Astrocyte of the cerebellum (primary cell): ENCODE results near the gene TRDMT1.

Experiments used
- DNase-seq: peaks from one replicate; pipeline ENCODE4 v3.0.0-alpha.2; 2011; ENCODE audit warnings: low read depth
- H3K4me3 ChIP-seq: 2 replicates; pipeline ENCODE4 v1.5.1; 2011; ENCODE audit warnings: mild to moderate bottlenecking, low read depth, low read length, moderate library complexity
- CTCF ChIP-seq: IDR thresholded peaks from 2 replicates; pipeline ENCODE4 v1.5.1; 2012; ENCODE audit warnings: low read length, low read depth, moderate library complexity, mild to moderate bottlenecking; ENCODE audit errors: missing control alignments
- in situ Hi-C: cut with HindIII; loops from 2 replicates; pipeline ENCODE4 v1.10.0; 2017; ENCODE audit warnings: low sequenced_read_pairs

TRDMT1 gene

DNA sequence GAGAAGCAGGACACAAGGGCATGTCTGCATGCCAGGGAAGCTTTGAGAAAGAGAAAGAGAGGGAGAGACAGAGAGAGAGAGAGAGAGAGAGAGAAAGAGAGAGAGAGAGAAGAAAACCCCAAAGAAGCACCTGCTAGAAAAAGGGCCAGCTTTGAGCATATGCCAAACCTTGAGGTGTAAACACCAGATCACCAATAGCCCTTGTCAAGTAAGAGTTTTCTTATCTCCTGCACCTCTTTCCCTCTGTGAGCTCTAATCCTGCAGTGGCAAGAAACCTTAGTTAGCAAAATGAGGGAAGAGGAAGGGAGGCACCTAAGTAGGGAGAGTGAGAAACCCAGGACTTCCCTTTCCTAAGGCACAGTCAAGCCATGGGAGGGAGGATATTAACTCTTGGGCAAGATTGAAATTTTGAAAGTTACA, 11.3 kb upstream of the TRDMT1 start:
- in situ Hi-C loops, result loop anchor here (25.0 kb wide), 1 partner anchor 201 kb away; no protein-coding TSS in a partner anchor
- TF ChIP-seq CTCF, result no peak
- H3K4me3 ChIP-seq, result no peak overlapping the region
- no peak for DNase-seq

- no peak for DNase-seq
- in situ Hi-C loops, result loop anchor here (25.0 kb wide), 1 partner anchor 198 kb away; no protein-coding TSS in a partner anchor
- no peak for TF ChIP-seq CTCF
- H3K4me3 ChIP-seq, result no peak overlapping the region
Measured at GRCh38 chr10:17210361-17210760, 8.9 kb upstream of the TRDMT1 start.

DNA sequence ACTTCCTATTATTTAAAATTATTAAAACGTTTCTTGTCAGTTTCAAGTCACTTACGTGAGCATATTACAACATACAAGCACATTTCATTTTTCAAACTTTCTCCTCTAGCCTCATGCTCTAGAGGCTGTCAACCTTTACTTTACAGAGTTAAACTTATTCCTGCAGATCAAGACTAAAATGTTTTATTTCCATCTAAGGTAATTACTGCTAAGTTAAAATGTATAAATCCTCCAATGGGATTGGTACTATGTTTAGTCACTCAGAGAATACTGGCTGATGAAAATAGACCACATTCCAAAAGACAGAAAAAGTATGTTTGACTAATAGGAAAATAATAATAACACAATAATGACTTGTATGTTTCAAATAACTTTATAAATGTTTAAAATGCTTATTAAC, 8.4 kb upstream of the TRDMT1 start:
- in situ Hi-C loops, result loop anchor here (25.0 kb wide), 1 partner anchor 198 kb away; no protein-coding TSS in a partner anchor
- no peak for DNase-seq
- no peak overlapping the region for H3K4me3 ChIP-seq
- TF ChIP-seq CTCF, result no peak

DNA sequence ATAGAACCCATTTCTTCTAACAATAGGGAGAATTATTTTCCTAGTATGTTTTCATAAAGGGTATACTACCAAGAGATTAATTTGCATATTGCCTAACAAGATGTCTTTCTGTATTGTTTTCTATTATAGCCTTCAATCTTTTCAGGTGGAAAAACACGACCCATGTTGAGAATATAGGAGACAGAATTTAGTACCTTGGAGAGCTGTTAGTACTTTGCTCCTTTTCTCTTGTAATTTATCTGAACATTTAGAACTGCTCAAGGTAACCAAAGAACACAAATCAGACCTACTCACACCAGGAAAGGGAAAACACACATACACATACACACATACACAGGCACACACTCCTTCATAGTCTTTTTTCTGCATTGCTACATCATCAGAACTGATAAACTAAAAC, 7.8 kb upstream of the TRDMT1 start:
- H3K4me3 ChIP-seq, result no peak overlapping the region
- no peak for TF ChIP-seq CTCF
- in situ Hi-C loops, result loop anchor here (25.0 kb wide), 1 partner anchor 197 kb away; no protein-coding TSS in a partner anchor
- no peak for DNase-seq

DNA sequence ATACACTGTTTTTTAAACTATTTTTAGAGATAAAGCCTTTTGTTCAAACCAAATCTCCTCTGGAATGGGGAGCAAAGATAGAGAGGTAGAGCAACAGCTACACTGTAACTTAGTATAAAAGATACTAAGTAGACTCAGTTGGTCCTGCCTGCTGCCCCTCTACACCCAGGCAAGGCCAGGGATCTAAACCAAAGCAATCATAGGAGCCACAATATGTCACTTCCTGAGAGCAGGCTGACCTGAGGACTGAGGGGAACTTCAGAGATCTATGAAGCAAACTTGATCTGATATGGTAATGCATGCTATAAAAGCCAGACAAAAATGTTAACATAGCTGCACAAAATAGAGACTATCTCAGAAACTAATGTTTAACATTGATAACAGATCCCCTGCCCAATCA, 7.0 kb upstream of the TRDMT1 start:
- no peak overlapping the region for H3K4me3 ChIP-seq
- in situ Hi-C loops, result loop anchor here (25.0 kb wide), 1 partner anchor 196 kb away; no protein-coding TSS in a partner anchor
- TF ChIP-seq CTCF, result no peak
- no peak for DNase-seq

- in situ Hi-C loops, result loop anchor here (25.0 kb wide), 1 partner anchor 194 kb away; no protein-coding TSS in a partner anchor
- no peak for DNase-seq
- no peak overlapping the region for H3K4me3 ChIP-seq
- TF ChIP-seq CTCF, result no peak
Measured at GRCh38 chr10:17206210-17206709, 4.8 kb upstream of the TRDMT1 start.

DNA sequence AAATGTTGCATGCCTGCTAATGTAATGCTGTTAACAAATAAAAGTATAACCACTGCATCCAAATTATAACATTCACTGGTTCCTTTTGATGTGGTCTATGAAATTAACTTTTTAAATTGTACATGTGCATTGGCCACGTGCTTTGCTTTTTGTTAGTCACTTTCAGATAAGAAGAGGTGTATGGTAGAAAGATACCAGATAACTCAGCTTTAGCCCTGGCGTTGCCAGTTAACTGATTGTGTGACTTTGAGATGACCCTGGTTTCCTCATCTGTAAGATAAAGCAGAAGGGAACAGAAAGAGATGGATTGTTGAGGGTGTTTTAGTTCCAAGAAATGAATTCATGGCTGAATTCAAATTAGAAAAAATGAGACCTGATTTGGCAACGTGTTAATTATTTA, 1.9 kb upstream of the TRDMT1 start:
- H3K4me3 ChIP-seq, result no peak overlapping the region
- TF ChIP-seq CTCF, result no peak
- DNase-seq, result no peak
- in situ Hi-C loops, result loop anchor here (25.0 kb wide), 1 partner anchor 191 kb away; no protein-coding TSS in a partner anchor
